ENCODE measurements around the gene CORO1C. TPM values are rescaled to one million over a fixed set of nuclear protein-coding genes. Genes with fewer than 3 reads are reported as not detected.
A peak's percentile ranks its signal among the peaks of the same experiment; 100 is the strongest.

CORO1C gene
- total RNA-seq, 6 donors from 2014 or later = 154 to 297 (median 223) TPM

- ATAC-seq (ENCODE audit: low FRiP score in 2 of 2) = peak in 1 of 2 donors; percentile 69
- TF ChIP-seq POLR2AphosphoS5 (IDR thresholded peaks at IDR 0.05) (no peak), CTCF (IDR thresholded peaks at IDR 0.05) (no peak), EP300 (IDR thresholded peaks at IDR 0.05) (no peak), POLR2A (IDR thresholded peaks at IDR 0.05) (no peak)
- no peaks in the 10 kb centered on the region for H3K36me3 ChIP-seq
- no peak overlapping the region for H3K4me3 ChIP-seq
- WGBS, 2 donors = 60 to 76% methylated on average over 3 to 4 of the region's 4 CpGs
- no peak overlapping the region for H3K27ac ChIP-seq
- H3K4me1 ChIP-seq = no peaks in the 10 kb centered on the region
- H3K27me3 ChIP-seq = no peaks in the 10 kb centered on the region
- DNase-seq = no peak
- no peaks in the 10 kb centered on the region for H3K9me3 ChIP-seq
These were observed 19.2 kb upstream of the CORO1C start for GRCh38 chr12:108750526-108750925.

- ATAC-seq (ENCODE audit: low FRiP score in 2 of 2) = no peak
- Histone ChIP-seq H3K9me3 (no peaks in the 10 kb centered on the region), H3K27ac (no peak overlapping the region), H3K27me3 (no peaks in the 10 kb centered on the region), H3K4me3 (no peak overlapping the region), H3K4me1 (peaks cover 0 to 5% (median 1%) of the 10 kb centered on the region in 4 donors), H3K36me3 (no peaks in the 10 kb centered on the region)
- WGBS, 2 donors = 95 to 100% methylated on average over 3 of the region's 3 CpGs
- TF ChIP-seq EP300 (IDR thresholded peaks at IDR 0.05) (no peak), CTCF (IDR thresholded peaks at IDR 0.05) (no peak), POLR2A (IDR thresholded peaks at IDR 0.05) (no peak), POLR2AphosphoS5 (IDR thresholded peaks at IDR 0.05) (no peak)
- no peak for DNase-seq
These were observed 16.2 kb upstream of the CORO1C start for GRCh38 chr12:108747563-108747962.

DNA sequence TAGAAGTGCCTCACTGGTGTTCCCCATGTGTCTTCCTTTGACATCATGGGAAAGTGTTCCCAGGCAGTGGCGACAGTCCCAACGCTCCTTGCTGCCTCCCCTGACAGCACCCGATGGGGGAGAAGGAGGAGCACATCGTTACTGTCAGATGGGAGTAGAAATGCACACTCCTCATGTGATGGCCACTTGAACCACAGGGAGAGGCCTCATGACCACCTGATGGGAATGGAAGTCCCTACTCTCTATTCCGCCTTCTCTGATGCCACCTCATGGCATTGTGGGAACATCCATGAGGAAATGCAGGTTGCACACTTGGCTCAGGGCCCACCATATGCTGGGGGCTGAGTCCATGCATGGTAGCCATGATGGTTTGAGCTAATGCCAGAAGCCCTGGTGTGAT lies 14.3 kb upstream of the CORO1C start:
- Histone ChIP-seq H3K4me1 (peaks cover 0 to 5% (median 1%) of the 10 kb centered on the region in 4 donors), H3K4me3 (no peak overlapping the region), H3K36me3 (no peaks in the 10 kb centered on the region), H3K27ac (no peak overlapping the region), H3K27me3 (no peaks in the 10 kb centered on the region), H3K9me3 (no peaks in the 10 kb centered on the region)
- TF ChIP-seq EP300 (IDR thresholded peaks at IDR 0.05) (no peak), POLR2AphosphoS5 (IDR thresholded peaks at IDR 0.05) (no peak), CTCF (IDR thresholded peaks at IDR 0.05) (no peak), POLR2A (IDR thresholded peaks at IDR 0.05) (no peak)
- ATAC-seq (ENCODE audit: low FRiP score in 2 of 2) (no peak), DNase-seq (no peak)
- WGBS, 2 donors = 91 to 95% methylated on average over 5 of the region's 5 CpGs

- H3K4me1 ChIP-seq = peaks cover 0 to 5% (median 1%) of the 10 kb centered on the region in 4 donors
- no peaks in the 10 kb centered on the region for H3K9me3 ChIP-seq
- WGBS, 2 donors = 60 to 65% methylated on average over 5 of the region's 5 CpGs
- DNase-seq = peak in 1 of 2 donors; percentile 68
- peak in 1 of 2 donors; percentile 63 for ATAC-seq (ENCODE audit: low FRiP score in 2 of 2)
- TF ChIP-seq EP300 (IDR thresholded peaks at IDR 0.05) = no peak
- TF ChIP-seq POLR2AphosphoS5 (IDR thresholded peaks at IDR 0.05) = no peak
- no peak for TF ChIP-seq POLR2A (IDR thresholded peaks at IDR 0.05)
- TF ChIP-seq CTCF (IDR thresholded peaks at IDR 0.05) = no peak
- peak overlapping the region in 1 of 4 donors; percentile 57 for H3K27ac ChIP-seq
- H3K36me3 ChIP-seq = no peaks in the 10 kb centered on the region
- H3K27me3 ChIP-seq = no peaks in the 10 kb centered on the region
- no peak overlapping the region for H3K4me3 ChIP-seq
These were observed 12.9 kb upstream of the CORO1C start for GRCh38 chr12:108744021-108744897.
